WTC11 (cell line): ENCODE measurements around the gene C11orf71.

Source experiments
- CREB1 ChIP-seq: sonication (generic); formaldehyde crosslinking; IDR thresholded peaks from 2 replicates; pipeline ENCODE4 v1.8.0; 2023; ENCODE audit warnings: mild to moderate bottlenecking, missing genetic modification reagents
- E2F1 ChIP-seq: sonication (generic); formaldehyde crosslinking; IDR thresholded peaks from 2 replicates; pipeline ENCODE4 v1.8.0; 2022; ENCODE audit warnings: mild to moderate bottlenecking, missing genetic modification reagents
- ESRRA ChIP-seq: sonication (generic); formaldehyde crosslinking; IDR thresholded peaks from 2 replicates; pipeline ENCODE4 v1.8.1; 2022; ENCODE audit warnings: mild to moderate bottlenecking, missing genetic modification reagents, borderline replicate concordance
- IRF1 ChIP-seq: sonication (generic); formaldehyde crosslinking; IDR thresholded peaks from 2 replicates; pipeline ENCODE4 v1.8.0; 2023; ENCODE audit warnings: missing genetic modification reagents
- JUN ChIP-seq: sonication (generic); formaldehyde crosslinking; IDR thresholded peaks from 2 replicates; pipeline ENCODE4 v1.8.0; 2023; ENCODE audit warnings: mild to moderate bottlenecking, missing genetic modification reagents
- SP1 ChIP-seq: sonication (generic); formaldehyde crosslinking; conservative IDR thresholded peaks from 2 replicates; pipeline ENCODE4 v1.8.1; 2022; ENCODE audit warnings: missing genetic modification reagents
- ZNF263 ChIP-seq: sonication (generic); formaldehyde crosslinking; IDR thresholded peaks from 2 replicates; pipeline ENCODE4 v1.8.1; 2022; ENCODE audit warnings: low read depth, mild to moderate bottlenecking, moderate library complexity, missing genetic modification reagents
- ZNF512 ChIP-seq: sonication (generic); formaldehyde crosslinking; IDR thresholded peaks from 2 replicates; pipeline ENCODE4 v1.8.1; 2022; ENCODE audit warnings: missing genetic modification reagents, borderline replicate concordance
- ZNF671 ChIP-seq: fragments of 250-450 bp; sonication (Bioruptor Pico); IDR thresholded peaks from 2 replicates; pipeline ENCODE4 v1.8.0; 2021; ENCODE audit warnings: mild to moderate bottlenecking
- TF ChIP-seq, protein P1 (sequence below): sonication (generic); formaldehyde crosslinking; IDR thresholded peaks from 2 replicates; pipeline ENCODE4 v1.8.1; 2022; ENCODE audit warnings: low read depth, missing genetic modification reagents, borderline replicate concordance
- TF ChIP-seq, protein P2 (sequence below): fragments of 200-600 bp; IDR thresholded peaks from 2 replicates; pipeline ENCODE4 v1.8.0; 2022; ENCODE audit warnings: antibody characterized with exemption
- TF ChIP-seq, protein P3 (sequence below): sonication (generic); formaldehyde crosslinking; IDR thresholded peaks from 2 replicates; pipeline ENCODE4 v1.8.0; 2022; ENCODE audit warnings: mild to moderate bottlenecking, missing genetic modification reagents
- TF ChIP-seq, protein P4 (sequence below): sonication (generic); formaldehyde crosslinking; IDR thresholded peaks from 2 replicates; pipeline ENCODE4 v1.8.0; 2022; ENCODE audit warnings: mild to moderate bottlenecking, missing genetic modification reagents

DNA sequence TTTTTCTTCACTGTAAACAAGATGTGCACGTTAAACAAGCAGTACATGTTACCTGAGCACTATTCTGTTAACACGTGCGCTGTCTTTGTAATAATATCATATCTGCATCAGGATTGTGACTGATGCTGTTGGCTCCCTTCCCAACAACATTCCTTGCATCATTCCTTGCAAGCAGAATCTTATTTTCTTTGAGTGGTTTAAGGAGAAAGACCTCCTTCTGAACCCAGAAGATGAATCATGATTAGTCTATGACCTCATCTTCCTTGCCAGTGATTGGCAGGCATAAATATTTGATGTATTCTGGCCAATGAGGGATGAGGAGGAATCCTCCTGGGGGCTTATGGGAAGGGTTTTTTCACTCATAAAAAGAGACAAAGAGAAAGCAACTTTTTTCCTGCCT lies 46.2 kb downstream of the C11orf71 start:
- TF ChIP-seq, protein P1, sequence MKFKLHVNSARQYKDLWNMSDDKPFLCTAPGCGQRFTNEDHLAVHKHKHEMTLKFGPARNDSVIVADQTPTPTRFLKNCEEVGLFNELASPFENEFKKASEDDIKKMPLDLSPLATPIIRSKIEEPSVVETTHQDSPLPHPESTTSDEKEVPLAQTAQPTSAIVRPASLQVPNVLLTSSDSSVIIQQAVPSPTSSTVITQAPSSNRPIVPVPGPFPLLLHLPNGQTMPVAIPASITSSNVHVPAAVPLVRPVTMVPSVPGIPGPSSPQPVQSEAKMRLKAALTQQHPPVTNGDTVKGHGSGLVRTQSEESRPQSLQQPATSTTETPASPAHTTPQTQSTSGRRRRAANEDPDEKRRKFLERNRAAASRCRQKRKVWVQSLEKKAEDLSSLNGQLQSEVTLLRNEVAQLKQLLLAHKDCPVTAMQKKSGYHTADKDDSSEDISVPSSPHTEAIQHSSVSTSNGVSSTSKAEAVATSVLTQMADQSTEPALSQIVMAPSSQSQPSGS (CRISPR knock-in tag) = no peak
- no peak for TF ChIP-seq SP1 (CRISPR knock-in tag)
- TF ChIP-seq, protein P2, sequence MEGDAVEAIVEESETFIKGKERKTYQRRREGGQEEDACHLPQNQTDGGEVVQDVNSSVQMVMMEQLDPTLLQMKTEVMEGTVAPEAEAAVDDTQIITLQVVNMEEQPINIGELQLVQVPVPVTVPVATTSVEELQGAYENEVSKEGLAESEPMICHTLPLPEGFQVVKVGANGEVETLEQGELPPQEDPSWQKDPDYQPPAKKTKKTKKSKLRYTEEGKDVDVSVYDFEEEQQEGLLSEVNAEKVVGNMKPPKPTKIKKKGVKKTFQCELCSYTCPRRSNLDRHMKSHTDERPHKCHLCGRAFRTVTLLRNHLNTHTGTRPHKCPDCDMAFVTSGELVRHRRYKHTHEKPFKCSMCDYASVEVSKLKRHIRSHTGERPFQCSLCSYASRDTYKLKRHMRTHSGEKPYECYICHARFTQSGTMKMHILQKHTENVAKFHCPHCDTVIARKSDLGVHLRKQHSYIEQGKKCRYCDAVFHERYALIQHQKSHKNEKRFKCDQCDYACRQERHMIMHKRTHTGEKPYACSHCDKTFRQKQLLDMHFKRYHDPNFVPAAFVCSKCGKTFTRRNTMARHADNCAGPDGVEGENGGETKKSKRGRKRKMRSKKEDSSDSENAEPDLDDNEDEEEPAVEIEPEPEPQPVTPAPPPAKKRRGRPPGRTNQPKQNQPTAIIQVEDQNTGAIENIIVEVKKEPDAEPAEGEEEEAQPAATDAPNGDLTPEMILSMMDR = no peak
- no peak for TF ChIP-seq ESRRA (CRISPR knock-in tag)
- TF ChIP-seq E2F1 (CRISPR knock-in tag) = no peak
- no peak for TF ChIP-seq ZNF671
- no peak for TF ChIP-seq IRF1
- TF ChIP-seq ZNF263 = no peak
- TF ChIP-seq, protein P3, sequence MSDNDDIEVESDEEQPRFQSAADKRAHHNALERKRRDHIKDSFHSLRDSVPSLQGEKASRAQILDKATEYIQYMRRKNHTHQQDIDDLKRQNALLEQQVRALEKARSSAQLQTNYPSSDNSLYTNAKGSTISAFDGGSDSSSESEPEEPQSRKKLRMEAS (CRISPR knock-in tag) = no peak
- TF ChIP-seq CREB1 (CRISPR knock-in tag) = no peak
- TF ChIP-seq, protein P4, sequence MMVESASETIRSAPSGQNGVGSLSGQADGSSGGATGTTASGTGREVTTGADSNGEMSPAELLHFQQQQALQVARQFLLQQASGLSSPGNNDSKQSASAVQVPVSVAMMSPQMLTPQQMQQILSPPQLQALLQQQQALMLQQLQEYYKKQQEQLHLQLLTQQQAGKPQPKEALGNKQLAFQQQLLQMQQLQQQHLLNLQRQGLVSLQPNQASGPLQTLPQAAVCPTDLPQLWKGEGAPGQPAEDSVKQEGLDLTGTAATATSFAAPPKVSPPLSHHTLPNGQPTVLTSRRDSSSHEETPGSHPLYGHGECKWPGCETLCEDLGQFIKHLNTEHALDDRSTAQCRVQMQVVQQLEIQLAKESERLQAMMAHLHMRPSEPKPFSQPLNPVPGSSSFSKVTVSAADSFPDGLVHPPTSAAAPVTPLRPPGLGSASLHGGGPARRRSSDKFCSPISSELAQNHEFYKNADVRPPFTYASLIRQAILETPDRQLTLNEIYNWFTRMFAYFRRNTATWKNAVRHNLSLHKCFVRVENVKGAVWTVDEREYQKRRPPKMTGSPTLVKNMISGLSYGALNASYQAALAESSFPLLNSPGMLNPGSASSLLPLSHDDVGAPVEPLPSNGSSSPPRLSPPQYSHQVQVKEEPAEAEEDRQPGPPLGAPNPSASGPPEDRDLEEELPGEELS (CRISPR knock-in tag) = no peak
- no peak for TF ChIP-seq ZNF512 (CRISPR knock-in tag)
- no peak for TF ChIP-seq JUN (CRISPR knock-in tag)
